Mucosa of stomach (tissue), 1 donor: ENCODE data around the gene TRIM29.

Experiments used
- H3K27me3 ChIP-seq: one replicate; pipeline ENCODE4 v1.7.0; 2013; ENCODE audit warnings: mild to moderate bottlenecking, low read length; ENCODE audit not compliant: control insufficient read depth, insufficient read depth
- H3K36me3 ChIP-seq: one replicate; pipeline ENCODE4 v1.7.0; 2013; ENCODE audit warnings: low read length; ENCODE audit not compliant: control insufficient read depth, insufficient read depth
- H3K4me1 ChIP-seq: one replicate; pipeline ENCODE4 v1.7.0; 2013; ENCODE audit warnings: mild to moderate bottlenecking, low read length; ENCODE audit not compliant: control insufficient read depth, insufficient read depth
- H3K4me3 ChIP-seq: one replicate; pipeline ENCODE4 v1.7.0; 2013; ENCODE audit warnings: low read length
- H3K9ac ChIP-seq: one replicate; pipeline ENCODE4 v1.7.0; 2013; ENCODE audit warnings: mild to moderate bottlenecking, low read length, moderate library complexity
- H3K9me3 ChIP-seq: one replicate; pipeline ENCODE4 v1.7.0; 2013; ENCODE audit warnings: mild to moderate bottlenecking, low read length, moderate library complexity; ENCODE audit not compliant: control insufficient read depth
- donor health status: Pancreatic carcinoma.

Gene TRIM29

DNA sequence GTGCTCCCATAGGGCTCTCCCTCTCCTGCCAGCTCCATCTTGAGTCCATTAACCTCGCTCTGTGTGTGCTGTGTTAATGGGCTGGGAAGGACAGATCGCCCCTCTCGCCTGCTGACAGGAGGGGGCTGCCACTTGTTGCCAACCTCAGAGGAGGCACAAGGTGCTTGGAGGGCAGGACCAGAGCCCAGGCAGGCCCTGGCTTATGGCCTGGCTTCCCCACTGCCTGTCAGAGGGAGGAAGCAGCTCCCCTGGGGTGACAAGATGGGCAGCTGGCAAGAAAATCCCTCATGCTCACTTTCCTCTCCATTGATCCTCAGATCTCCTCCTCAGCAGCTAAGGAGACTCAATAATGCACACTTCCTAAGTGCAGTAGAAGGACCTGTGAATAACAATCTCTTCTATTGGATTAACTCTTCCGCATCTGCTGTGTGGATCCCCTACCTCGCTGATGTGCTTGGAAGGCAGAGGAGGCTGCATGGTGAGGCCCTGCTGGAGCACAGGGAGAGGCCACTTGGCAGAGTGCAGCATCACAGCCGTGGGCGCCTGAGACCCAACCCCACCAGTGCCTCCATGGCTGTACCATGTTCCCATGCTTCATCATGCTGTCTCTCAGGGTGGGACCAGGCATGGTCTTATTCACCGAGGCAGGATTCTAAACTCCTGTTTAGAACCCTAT lies 70.3 kb downstream of the TRIM29 start:
- no peak overlapping the region for H3K4me3 ChIP-seq
- H3K9ac ChIP-seq, result no peak overlapping the region
- H3K9me3 ChIP-seq, result no peaks in the 10 kb centered on the region
- H3K4me1 ChIP-seq, result no peaks in the 10 kb centered on the region
- no peaks in the 10 kb centered on the region for H3K36me3 ChIP-seq
- H3K27me3 ChIP-seq, result peaks cover 9% of the 10 kb centered on the region

DNA sequence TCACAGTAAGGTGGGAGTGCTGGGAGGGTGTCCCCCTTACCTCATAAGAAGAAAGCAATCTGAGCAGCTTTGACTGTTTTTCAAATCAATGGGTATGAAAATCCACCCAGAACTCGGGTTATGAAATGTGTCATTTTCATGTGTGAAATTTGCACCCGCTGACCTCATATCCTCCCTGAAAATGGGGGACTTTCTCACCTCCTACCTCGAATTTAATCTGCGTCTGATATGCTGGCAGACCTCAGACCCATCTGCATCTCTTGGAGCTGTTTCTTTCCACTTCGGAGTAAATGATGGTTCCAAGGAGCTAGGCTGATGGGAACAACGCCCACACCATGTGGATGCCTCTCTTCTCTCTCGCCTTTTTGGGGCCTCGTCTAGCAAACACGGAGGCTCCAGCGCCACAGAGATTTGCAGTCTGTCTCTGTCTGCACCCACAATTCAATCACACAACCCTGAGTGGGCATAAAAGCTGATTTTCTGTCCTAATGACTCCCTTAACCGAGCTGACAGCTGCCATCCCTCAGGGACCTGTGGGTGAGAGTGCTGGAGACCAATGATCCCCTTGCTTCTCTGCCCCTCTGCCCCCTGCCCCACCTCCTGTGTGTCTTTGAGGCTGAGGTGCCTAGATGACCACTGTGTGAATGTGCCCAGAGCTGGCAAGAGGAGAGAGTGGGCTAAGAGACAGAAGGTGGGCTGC lies 71.0 kb downstream of the TRIM29 start:
- Histone ChIP-seq H3K4me3 (no peak overlapping the region), H3K9ac (no peak overlapping the region), H3K4me1 (no peaks in the 10 kb centered on the region), H3K36me3 (no peaks in the 10 kb centered on the region), H3K9me3 (no peaks in the 10 kb centered on the region), H3K27me3 (peaks cover 12% of the 10 kb centered on the region)

DNA sequence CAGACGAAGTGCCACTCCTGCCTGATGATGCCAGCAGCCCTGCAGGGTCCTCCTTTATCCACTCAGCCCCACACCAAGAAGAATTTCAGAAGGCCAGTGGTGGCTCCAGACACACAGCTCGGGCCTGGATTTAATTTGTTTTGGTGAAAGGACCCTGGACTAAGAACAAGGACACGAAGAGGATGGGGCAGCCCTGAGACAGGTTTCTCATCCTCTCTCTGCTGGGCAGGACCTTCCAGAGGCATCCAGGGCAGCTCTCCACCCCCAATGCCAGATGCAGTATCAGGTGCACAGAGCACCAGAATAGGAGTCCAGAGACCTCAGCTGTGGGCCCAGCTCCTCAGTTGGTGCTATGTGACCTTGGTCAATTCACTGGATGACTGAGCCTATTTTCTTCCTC lies 72.0 kb downstream of the TRIM29 start:
- Histone ChIP-seq H3K4me1 (no peaks in the 10 kb centered on the region), H3K36me3 (no peaks in the 10 kb centered on the region), H3K27me3 (peaks cover 13% of the 10 kb centered on the region), H3K9me3 (no peaks in the 10 kb centered on the region), H3K9ac (no peak overlapping the region), H3K4me3 (no peak overlapping the region)

DNA sequence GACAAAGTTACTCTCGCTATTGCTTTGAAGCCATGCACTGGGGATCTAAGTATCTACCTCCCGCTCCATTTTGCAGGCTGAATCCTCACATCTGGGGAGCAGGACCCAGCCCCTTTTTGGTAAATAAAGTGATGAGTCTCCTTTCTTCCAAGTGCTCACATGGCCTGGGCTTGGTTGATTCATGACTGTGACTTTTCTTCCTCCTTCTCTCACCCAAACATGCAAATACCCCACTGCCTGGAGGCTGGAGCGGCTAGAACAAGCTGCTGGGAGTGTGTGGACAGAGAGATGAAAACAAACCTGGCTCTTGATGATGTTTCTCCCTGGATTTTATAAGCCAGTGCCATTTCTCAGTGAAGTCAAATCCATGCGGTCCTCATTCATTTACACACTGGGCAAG lies 72.7 kb downstream of the TRIM29 start:
- H3K9me3 ChIP-seq, result no peaks in the 10 kb centered on the region
- peaks cover 13% of the 10 kb centered on the region for H3K27me3 ChIP-seq
- H3K9ac ChIP-seq, result no peak overlapping the region
- H3K4me1 ChIP-seq, result no peaks in the 10 kb centered on the region
- H3K4me3 ChIP-seq, result no peak overlapping the region
- no peaks in the 10 kb centered on the region for H3K36me3 ChIP-seq

DNA sequence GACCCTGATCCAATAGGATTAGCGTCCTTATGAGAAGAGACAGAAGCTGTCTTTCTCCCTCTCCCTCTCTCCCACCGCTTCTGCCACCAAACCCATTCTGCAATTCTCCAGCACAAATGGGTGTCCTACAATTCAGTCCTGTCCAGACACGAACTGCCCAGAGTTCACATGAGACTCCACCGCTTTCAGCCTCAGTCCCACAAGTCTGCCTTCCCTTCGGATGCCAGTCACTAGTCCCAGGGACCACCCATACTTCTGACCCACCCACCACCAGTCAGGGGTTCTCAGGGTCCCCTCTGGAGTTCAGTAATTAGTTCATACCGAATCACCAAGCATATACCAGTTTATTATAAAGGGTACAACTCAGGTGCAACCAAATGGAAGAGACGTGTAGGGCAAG lies 73.6 kb downstream of the TRIM29 start:
- no peak overlapping the region for H3K9ac ChIP-seq
- no peak overlapping the region for H3K4me3 ChIP-seq
- H3K9me3 ChIP-seq, result no peaks in the 10 kb centered on the region
- no peaks in the 10 kb centered on the region for H3K36me3 ChIP-seq
- no peaks in the 10 kb centered on the region for H3K4me1 ChIP-seq
- H3K27me3 ChIP-seq, result peaks cover 13% of the 10 kb centered on the region

DNA sequence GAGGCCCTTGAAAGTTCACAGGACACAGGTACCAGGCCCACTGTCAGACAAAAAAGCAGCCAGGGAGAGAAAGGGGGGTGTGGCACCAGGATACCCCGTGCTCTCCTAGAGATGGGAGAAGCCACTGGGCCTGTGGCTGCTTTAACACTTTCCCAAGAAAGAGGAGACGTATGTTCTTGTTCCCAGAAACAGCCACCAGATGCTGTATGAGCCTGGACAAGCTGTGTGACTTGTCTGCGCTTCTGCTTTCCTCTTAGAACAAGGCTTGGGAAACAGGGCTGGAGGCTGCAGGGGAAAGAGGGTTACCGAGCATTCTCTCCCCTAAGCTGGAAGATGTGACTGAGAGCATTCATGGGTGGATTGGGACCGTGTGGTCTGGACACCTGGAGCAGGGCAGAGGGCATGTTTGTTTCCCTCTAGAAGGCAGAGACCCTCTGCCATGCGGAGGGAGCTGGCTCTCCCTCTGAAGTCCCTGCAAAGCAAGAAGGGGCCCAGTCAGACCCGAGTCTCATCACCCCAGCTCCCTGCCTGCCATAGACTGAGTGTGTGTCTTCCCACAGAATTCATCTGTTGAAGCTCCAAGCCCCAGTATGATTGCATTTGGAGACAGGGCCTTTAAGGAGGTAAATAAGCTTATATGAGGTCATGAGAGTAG lies 74.1 kb downstream of the TRIM29 start:
- Histone ChIP-seq H3K4me1 (no peaks in the 10 kb centered on the region), H3K4me3 (no peak overlapping the region), H3K36me3 (no peaks in the 10 kb centered on the region), H3K9ac (no peak overlapping the region), H3K9me3 (no peaks in the 10 kb centered on the region), H3K27me3 (peaks cover 13% of the 10 kb centered on the region)

DNA sequence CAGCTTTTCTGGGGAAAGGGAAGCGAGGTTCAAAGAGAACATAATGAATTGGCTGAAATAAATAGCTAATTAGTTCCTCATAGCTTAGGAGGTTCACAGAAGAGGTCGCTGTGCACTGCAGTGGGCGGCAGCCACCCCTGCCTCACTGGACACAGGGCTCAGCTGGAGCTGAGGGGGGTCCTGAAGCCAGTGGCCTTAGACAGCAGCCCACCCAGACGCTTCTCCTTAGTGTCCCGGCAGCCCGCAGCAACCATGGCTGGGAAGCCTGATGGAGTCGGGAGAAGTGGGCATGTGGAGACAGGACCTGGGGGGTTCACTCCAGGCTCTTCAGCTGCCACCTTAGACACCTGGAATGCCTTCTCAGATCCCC lies 75.4 kb downstream of the TRIM29 start:
- Histone ChIP-seq H3K36me3 (no peaks in the 10 kb centered on the region), H3K27me3 (peaks cover 11% of the 10 kb centered on the region), H3K9ac (no peak overlapping the region), H3K4me3 (no peak overlapping the region), H3K9me3 (no peaks in the 10 kb centered on the region), H3K4me1 (no peaks in the 10 kb centered on the region)

DNA sequence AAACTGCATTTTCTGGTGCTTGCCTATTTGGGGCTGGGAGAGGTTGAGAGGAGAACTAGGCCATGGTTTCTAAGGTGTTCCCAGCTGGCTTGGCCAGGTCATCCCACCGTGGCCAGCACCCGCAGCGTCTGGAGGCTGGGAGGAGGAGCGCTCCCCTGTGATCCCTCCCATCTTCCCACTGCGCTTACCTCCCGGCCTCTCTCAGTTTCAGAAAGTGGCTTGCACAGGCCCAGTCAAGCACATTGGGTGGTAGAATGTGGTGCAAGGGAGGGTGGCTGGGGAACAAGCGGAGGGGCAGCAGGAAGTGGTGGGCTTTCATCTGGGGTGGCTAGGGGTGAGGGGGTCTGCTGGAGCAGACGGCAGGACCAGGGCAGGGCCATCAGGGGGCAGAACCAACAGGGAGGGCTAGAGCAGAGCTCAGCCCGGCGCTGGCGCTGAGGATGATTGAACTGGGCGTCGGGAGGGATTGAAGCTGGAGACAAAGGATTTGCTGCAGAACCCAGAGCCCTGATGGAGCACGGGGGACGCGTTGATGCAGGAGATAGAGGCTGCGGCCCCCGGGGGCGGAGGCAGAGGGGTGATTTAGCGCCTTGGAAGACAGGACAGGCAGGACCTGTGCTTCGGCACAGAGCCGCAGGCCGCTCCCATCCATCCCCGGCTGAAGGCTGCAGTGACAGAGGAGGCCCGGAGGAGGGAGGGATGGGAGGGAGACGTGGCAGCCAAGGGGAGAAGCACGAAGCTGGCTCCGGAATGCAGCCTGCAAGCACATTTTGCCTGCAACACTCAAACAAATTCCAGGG lies 76.0 kb downstream of the TRIM29 start:
- peaks cover 11% of the 10 kb centered on the region for H3K27me3 ChIP-seq
- H3K36me3 ChIP-seq, result no peaks in the 10 kb centered on the region
- no peaks in the 10 kb centered on the region for H3K4me1 ChIP-seq
- no peak overlapping the region for H3K9ac ChIP-seq
- H3K9me3 ChIP-seq, result no peaks in the 10 kb centered on the region
- no peak overlapping the region for H3K4me3 ChIP-seq
